Breast epithelium (tissue), 3 donors: ENCODE results near the gene NPHP4.

Experiments used
- CTCF ChIP-seq, 3 donors: fragments of 450-650 bp; IDR thresholded peaks; one replicate each; pipeline ENCODE4 v1.5.1; 2016 to 2017; ENCODE audit warnings: antibody characterized with exemption in 3 of 3, mild to moderate bottlenecking in 3 of 3, moderate library complexity in 3 of 3
- POLR2A ChIP-seq: fragments of 450-650 bp; IDR thresholded peaks from one replicate; pipeline ENCODE4 v1.6.1; 2016; ENCODE audit warnings: antibody characterized with exemption, mild to moderate bottlenecking, moderate library complexity

DNA sequence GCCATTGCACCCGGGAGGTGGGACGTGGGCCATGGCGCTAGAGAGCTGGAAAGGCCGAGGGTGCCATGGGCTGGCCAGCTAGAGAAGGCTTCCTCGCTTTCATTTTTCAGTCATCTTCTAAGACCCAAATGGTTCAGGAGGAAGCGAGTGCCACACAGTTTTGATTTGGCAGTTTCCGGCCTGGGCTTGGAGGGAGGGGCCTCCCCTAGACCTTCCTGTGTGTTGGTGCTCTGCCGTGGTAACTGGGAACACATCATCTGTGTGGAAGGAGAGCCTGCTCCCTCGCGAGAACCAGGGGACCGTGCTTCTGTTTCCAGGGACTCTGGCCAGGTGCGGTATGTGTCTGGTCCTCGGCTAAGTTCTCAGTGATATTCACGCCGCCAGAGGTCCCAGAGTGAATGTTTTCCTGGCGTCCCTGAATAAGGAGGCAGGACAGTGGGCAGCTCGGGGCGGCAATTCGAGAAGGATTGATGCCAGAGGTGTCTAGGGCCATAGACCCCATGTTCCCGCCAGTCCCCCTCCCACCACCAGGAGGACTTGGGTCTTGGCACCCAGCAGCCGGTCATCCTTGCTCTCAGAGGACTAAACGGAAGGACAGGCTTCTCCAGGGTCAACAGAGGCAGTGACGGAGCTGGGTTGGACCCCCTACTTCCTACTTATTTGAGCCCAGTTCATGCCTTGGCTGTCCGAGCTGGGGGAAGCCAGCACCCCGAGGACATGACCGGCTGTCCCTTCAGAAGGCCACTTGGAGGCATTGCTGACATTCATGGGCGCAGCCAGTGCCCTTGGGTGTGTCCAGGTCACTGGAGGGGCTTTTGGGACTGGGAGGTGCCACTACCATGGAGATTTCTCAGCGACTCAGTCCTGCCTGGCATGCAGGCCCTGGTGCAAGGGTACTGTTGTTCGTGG is 2.7 kb upstream of the NPHP4 start:
- TF ChIP-seq CTCF (IDR thresholded peaks at IDR 0.05) = no peak
- TF ChIP-seq POLR2A = no peak
